Dermis microvascular lymphatic vessel endothelial cell (primary cell): Measurements from ENCODE around the gene LOXL3. TPM values are rescaled to one million over a fixed set of nuclear protein-coding genes. Genes with fewer than 3 reads are reported as not detected.
A peak's percentile ranks its signal among the peaks of the same experiment; 100 is the strongest.

Source experiments
- DNase-seq, 2 donors: peaks; one replicate each; pipeline versions ENCODE4 v3.0.0 to v3.0.0-alpha.2; 2010; ENCODE audit warnings: low read depth in 2 of 2
- total RNA-seq: library from RNA; depleted of rRNA; stranded (reverse); fragments of >200 nt; gene quantifications from 2 replicates; pipeline ENCODE4 v1.2.1, GENCODE V29; 2014

LOXL3 gene
- total RNA-seq, 1 donor from 2014 or later, result 0.77 TPM

DNA sequence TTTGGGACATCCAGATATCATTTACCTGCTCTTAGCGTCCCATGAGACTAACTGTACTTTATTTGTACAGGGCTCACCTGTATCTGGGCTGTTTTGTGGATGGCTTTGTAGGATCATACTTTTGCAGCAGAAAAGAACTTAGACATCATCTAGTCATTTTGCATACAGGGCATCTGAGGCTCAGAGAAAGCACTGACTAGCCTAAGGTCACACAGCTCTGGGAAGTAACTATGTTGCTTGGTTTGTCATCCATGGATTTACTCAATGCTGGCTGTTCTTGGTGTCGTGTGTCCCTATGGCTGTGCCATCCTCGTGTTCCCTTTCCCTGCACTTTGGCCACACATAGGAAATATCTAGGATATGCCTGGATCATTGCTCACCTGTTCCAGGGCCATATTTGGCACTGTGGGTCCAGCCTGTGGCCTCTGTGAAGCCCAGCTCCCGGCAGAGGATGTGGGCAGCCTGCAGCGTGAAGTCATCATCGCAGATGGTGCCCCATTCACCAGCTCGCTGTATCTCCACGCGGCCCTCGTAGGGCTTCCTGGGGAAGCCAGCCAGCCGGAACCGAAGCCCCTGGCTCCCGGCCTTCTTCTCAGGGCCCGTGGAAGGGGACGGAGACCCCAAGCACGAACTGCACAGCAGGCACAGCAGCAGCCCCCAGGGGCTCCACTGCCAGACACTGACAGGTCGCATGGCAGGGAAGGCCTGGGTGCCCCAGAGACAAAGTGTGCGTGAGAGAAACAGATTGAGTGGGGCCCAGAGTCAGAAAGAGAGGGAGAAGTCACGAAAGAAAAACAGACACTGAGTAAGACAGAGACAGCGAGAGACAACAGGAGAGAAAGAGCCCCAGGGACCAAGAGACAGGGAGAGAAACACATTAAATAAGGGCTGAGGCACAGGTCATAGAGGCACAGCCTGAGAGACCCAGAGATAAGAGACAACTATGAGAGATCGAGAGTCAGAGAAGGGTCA lies 1.5 kb downstream of the LOXL3 start:
- no peak for DNase-seq

DNA sequence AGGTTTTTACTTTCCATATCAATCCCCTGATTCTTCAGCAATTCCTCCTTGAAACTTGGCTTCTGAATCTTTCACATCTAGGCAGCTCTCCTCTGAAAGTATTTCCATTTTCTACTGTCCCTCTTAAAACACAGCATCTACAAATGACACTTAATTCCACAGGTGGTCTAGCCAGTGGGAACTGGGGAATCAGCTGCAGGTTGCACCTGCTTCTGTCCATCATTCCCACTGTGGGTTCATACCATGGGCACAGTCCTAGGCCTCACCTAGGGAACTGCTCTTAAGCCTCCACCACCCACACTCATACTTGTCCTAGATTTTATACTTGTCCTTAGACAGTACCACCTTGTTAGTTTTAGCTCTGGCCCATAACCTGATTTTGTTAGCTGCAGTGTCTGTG lies 2.2 kb downstream of the LOXL3 start:
- no peak for DNase-seq

DNA sequence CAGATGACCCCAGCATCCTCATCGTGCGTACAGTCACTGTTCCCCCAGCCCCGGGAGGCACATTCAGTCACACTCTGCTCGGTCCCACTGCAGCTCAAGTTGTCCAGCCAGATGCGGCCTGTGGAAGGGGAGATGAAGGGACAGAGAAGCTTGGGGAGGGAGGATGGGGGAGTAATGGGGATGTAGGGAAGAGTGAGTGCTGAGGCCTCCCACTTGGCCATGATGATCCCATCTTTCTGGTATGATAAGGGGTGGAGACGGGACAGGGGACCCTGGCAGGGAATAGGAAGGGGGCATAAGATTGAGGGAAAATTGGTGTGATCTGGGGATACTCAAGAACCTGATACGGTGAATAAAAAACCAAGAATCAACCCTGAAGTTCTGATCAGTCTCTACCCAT lies 3.5 kb downstream of the LOXL3 start:
- no peak for DNase-seq

DNA sequence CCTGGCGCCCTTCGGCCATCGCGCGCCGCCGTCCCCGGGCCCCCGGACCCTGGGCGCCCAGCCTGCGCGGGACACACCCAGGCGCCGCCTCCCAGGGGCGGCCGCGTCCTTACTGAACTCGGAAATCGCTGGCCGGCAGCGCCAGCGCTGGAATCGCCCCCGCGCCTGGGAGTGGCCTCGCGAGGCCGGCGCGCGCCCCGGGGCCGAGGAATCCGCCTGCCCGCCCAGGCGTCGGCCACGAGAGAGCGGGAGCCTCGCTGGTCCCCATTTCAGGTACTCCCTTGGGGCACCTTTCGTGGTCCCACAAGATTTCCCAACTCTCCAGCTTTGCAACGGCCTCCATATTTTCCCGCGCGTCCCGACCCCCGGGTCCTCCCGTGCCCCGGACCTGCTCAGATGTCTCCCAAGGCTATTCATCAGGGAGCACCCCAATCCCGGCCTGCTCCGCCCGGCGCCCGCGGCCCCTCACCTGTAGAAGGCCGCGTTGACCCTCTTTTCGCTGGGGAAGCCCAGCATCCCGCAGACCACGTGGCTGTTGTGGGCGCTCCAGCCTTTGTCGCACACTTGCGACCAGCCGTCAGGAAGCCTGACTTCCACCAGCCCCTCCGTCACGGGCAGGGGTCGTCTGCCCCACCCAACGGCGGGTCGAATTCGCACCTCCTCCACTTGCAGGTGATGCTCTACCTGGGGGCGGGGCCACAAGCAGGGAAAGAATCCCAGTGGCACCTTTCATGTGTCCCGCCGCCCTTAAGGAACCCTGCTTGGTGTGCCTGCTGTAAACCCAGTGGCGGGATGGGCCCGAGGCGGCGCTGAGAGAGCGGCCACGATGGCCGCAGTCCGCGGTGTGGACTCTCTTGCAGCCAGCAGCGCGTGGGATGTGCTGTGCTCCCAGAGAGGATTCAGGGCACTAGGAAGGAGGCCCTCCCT lies 4.6 kb downstream of the LOXL3 start:
- peak in 1 of 2 donors; percentile 53 for DNase-seq

DNA sequence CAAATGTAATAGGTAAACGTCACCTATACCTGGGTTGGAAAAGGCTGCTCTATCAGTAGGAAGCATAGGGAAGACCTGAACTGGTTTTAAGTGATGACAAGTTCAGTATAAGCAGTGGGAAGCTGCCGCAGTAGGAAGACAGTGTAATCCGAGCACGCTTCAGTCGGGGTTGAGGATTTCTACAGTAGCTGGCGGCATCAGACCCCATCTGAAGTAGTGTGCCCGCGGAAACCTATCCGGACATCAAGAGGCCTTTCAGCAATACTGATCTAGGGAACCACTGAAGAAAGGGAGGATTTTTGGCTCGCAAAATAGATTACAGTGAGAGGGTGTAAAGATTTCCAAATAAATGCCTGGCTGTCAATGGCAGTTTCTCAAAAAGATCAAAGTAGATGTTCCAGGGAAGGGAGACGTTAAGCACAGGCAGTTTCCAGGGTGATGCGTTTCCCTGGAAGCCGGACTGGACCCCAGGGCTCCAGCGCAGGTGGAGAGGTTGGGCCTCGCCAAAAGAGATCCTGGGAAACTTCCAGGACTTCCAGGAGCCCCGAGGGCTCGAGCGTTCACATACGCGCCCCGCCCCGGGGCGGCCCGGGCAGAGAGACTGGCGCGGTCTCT lies 5.3 kb downstream of the LOXL3 start:
- DNase-seq, result no peak

DNA sequence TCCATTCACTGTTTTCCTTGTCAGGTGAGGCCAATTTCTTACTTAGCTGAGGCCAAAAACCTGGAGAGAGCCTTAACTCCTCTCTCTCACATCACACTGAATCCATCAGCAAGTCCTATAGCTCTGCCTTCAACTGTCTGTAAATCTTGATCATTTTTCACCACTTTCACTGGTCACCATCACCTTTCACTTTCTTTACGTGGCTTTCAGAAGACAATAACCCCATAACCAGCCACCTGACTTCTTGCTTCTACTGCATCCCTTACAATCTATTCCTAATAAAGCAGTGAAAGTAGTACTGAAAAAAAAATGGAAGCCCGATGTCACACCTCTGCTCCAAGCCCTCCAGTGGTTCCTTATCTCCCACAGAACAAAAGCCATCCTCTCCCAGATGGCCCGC lies 7.7 kb downstream of the LOXL3 start:
- DNase-seq, result no peak

DNA sequence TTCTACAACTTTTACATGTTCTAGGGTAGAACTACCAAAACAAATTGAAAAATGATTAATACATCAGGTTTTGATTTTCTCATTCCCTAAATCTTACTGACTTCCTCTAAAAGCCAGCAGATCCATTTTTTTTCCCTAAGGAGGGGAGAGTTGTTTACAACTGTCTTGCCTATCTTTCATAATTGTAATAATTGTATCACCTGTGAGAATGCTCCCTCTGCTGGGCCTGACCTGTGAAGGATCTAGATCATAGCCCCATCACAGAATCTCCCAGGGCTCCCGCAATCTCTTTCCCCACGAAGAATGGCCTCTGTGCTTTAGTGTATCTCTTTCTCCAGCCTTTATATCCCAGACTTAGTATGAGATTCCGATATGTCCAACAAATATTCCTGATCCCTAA lies 9.1 kb downstream of the LOXL3 start:
- DNase-seq, result no peak

DNA sequence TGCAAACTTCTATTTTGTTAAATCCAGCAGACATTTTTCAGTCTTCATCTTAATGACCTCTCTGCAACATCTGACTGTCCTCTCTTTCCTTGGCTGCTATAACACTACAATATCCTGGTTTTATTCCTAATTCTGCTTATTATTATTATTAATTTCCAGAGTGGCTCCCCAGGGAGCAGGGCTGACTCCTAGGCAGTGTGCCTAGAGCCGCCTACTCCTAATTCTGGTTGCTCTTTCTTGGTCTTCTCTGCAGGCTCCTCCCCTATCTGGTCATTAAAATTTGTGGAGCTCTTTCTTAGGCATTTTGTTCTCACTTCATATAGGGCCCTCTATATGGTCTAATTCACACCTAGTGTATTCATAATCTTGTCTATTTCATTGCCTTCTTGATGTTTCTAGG lies 10.8 kb downstream of the LOXL3 start:
- no peak for DNase-seq

DNA sequence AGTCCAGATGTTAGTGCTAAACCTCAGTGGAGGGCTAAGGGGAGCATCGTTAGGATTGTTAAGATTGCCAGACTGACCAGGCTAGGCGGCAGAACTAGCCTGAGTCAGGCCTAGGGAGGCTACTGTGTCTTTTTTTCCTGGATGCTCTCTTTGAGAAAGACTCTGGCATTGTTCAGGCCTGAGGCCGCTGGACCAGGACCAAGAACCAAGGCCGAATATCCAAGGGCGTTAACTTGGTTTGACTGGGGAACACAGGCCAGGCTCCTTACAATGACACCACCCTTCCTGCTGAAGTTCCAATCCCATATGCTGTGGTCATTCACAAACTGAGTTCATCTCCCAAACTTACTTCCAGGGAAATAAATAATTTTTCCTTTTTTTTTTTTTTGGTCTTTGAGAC lies 13.5 kb downstream of the LOXL3 start:
- DNase-seq, result no peak

DNA sequence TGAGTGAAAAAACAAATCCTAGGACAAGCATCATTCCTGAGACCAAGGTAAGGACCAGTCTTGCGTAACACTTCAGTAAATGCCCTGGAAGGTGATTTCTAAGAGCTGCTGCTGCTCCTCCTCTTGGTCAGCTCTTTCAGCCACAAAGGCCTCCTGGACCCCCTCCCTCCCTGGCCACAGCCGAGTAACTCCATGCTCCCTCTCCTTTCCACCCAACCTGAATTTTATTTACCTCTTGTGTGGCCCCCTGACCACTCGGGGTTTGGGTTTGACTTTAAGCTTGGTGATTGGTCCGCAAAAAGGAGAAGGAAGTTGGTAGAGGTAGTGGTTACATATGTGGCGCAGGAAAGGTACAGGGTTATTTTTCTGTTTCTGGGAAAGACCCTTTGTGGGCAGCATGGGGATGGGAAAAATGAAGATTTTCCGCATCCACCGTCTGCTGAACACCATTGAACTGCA lies 14.8 kb downstream of the LOXL3 start:
- no peak for DNase-seq

DNA sequence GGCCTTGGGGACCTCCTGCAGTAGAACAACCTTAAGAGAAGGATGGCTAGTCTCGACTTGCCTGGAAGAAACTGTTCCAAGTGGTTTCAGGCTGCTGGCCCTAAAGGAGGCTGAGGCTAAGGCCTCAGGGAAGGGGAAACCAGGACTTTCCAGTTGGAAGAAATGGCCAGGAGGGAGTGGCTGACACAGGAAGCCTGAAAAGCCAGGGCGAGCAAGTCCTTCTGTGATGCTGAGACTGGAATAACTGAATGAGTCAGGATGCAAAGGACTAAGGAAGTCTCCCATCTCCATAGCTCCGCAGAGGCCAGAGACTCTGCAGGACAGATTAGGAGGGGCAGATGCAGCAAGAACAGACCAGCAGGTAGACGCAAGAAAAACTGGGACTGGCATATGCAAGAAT lies 16.6 kb downstream of the LOXL3 start:
- no peak for DNase-seq

DNA sequence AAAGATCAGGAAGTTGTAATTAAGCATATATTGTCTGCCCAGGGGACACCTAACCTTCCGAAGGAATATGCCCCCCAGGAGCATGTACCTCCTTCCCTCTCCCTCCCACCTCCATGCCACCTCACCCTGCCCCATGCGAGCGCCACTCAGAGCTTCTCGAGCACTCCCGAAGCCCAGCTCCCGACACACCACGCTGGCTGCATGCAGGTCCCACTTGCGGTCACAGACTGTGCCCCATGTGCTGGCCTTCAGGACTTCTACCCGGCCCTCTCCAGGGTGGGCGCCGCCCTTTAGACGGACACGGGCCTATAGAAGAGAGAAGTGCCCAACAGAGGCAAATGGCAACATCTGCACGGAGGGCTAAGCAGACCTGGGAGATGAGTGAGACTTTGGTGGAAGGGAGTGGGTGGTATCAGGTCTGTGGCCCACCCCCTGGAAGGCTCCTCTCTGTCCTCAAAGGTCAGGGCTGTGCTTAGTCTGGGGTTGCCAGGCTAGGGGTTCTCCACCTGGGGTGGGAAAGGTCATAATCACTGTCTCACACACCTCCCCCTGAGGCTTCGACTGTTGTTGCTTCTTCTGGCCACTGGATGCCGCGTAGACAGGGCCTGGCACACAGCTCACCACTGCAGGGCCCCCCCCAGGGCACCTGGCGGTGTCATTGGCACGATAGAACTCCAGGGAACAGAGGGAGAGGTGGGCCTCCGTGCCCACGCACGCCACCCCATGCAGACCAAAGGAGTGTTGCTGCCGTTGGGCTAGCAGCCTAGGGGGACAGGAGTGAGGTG lies 17.4 kb downstream of the LOXL3 start:
- DNase-seq, result no peak

DNA sequence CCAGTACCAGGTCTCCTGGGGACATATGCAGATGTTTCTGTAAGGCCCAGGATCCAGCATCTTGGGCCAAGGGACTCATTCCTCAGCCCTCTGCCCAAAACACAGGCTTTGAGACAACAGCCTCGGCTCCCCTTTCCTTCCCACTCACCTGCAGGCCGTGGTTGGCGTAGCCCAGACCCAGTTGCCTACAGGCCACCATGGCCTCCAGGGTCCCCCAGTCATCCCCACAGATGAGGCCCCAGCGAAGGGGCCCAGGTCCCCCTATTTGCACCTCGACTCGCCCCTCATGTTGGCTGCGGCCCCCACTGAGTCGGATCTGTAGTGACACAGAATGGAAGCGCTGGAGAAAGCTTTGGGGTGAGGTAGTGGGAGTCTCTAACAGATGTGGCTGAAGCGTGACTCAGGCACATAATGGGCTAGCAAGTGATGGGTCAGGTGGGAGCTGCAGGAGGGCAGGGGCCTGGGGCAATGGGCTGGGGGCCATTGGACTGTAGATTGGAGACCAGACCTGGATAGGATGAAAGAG lies 18.2 kb downstream of the LOXL3 start:
- DNase-seq, result no peak

DNA sequence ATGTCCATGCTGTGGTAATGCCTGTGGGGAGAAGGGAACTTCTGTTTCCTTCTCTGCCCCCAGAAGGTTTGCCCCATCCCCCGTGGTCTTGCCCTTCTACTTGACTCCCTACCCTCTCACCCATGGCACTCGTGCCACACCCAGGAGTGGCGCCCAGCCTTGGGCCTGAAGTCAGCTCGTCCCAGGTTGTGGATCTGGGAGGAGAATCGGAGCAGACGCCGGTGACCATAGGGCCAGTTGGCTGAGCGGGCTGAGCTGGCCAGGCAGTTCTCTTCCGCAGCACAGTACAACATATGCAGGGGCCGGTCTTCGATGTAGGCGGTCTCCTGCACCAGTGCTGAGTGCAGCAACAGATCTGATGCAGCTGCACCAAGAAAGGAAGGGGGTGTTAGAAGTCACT lies 19.3 kb downstream of the LOXL3 start:
- DNase-seq, result no peak

DNA sequence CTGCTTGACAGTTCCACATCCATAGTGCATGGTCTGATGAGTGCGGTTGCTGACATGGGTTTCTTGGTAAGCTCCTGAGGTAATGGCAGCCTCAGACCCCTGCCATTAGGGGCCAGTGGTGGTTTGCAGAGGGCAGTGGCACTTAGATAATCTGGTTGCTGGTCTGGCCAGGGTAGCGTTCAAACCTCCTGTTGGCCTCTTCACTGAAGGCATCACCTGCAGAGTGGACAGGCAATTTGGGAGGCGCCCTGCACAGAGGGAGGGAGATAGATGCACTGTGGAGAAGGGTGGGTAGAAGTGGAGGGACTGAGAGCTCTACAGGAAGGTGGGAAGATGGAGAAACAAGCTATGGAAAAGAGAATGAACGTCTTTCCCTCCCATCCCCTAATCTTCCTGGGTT lies 20.3 kb downstream of the LOXL3 start:
- DNase-seq, result no peak

DNA sequence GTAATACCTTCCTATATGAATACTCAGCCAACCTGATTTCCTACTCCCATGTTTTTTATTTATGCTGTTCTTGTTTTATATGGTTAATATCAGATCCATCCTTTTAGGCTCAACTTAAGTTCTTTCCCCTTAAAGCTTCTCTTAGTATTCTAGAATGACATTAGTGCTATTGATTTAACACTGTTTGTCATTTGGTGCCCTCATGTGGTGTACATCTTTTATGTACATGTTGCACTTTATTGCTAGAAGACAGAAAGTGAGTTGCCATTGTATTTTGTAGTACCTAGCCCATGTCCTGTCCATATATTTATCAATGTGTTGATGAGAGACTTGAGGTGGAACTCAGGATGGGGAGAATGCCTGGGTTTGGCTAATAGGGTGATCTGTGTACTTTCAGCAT lies 21.5 kb downstream of the LOXL3 start:
- DNase-seq, result peak; percentile 37 to 68

DNA sequence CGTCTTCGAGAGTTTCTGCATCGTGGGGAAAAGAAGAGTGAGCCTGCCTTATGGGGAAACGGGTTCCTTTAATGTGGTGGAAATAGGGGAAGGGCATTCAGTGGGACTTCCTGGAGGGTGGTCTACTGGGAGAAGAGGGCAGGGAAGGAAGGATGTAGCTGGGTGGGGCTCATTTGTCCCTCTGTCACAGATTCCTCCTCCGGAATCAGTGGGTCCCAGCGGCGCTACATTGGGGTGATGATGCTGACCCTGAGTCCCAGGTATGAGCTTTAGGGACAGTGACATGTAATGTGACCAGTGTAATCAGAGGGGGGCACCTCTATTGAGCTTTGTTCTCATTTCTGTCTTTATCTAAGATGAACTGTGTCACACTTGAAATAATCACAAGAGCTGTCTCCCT lies 22.1 kb downstream of the LOXL3 start:
- DNase-seq, result no peak

DNA sequence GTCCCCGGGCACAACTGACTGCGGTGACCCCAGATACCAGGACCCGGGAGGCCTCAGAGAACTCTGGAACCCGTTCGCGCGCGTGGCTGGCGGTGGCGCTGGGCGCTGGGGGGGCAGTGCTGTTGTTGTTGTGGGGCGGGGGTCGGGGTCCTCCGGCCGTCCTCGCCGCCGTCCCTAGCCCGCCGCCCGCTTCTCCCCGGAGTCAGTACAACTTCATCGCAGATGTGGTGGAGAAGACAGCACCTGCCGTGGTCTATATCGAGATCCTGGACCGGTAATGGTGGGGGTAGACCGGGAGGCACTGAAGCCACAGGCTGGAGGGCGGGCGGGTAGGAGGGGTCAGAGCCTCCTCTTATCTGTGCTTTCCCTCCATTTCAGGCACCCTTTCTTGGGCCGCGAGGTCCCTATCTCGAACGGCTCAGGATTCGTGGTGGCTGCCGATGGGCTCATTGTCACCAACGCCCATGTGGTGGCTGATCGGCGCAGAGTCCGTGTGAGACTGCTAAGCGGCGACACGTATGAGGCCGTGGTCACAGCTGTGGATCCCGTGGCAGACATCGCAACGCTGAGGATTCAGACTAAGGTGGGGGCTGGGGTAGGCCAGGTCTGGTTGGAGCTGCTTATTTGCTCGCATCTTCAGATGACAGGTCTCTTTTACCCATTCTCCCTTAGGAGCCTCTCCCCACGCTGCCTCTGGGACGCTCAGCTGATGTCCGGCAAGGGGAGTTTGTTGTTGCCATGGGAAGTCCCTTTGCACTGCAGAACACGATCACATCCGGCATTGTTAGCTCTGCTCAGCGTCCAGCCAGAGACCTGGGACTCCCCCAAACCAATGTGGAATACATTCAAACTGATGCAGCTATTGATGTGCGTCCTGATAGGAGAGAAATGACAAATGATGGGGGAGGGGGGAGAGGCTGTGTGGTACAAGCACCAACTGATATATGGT lies 23.2 kb downstream of the LOXL3 start:
- DNase-seq, result peak; percentile 65 to 66

DNA sequence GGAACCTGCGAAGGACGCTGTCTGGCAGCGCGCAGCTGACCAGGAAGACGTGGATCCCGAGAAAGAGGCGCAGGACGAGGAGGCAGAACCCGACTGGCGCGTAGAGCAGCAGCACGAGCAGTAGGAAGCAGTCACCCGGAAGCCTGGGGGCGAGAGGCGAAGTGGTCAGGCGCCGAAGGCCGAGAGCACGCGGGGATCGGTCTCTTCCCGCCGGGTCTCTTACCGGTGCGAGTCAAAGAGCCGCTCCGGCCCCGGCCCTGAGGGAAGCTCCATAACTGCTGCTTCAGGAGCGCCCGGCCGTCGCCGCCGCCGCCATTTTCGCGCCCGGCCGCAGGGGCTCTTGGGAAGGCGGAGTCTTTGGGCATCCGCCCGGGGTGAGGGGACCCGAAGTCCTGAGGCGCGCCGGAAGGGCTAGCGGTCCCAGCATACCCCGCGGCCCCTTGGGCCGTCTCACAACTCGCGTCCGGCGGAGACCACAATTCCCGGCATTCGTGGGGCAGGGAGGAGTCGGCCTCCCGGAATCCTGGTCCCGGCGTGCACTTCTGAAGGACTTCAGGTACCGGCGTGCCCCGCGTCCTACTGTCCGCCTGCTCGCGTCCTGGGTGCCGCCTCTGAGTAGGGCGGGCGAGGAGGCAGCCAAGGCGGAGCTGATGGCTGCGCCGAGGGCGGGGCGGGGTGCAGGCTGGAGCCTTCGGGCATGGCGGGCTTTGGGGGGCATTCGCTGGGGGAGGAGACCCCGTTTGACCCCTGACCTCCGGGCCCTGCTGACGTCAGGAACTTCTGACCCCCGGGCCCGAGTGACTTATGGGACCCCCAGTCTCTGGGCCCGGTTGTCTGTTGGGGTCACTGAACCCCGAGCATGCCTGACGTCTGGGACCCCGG lies 24.1 kb downstream of the LOXL3 start, which contains the start of the genes AUP1 and HTRA2:
Gene AUP1 (minus strand): TSS at position 350 of the 882 bp plus-strand sequence. CDS start 77 bp downstream, at position 273.
Gene HTRA2 (plus strand): TSS at position 577 of the 882 bp plus-strand sequence. CDS start 74 bp downstream, at position 651.
- peak; percentile 92 to 96 for DNase-seq
